Measurements from ENCODE around the gene TDRD12. TPM values are rescaled to one million over a fixed set of nuclear protein-coding genes. Genes with fewer than 3 reads are reported as not detected.
"Not testable (repeated sequence)": the region's sequence is repeated elsewhere in the genome, so short reads cannot be mapped to it uniquely, and the experiment has no call there.

TDRD12 gene
- total RNA-seq, 4 donors from 2014 or later: 0.39 to 2.4 (median 0.89) TPM; not detected in 1

DNA sequence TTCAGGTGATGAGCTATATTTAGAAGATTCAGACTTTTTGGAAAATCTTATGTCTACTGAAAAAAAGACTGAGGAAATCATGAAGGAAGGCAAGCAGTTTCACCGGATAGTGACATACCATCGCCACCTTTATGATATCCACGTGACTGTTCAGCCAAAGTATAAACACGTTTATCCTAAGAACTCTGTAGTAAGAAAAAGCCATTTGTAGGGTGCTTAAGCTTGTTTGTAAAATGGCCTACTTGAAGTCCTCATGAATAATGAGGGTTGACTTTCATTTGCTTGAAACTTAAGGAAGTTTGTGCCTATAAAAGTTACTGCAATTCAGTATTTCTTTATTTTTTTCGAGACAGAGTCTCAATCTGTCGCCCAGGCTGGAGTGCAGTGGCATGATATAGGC lies 7.8 kb upstream of the TDRD12 start:
- no peak overlapping the region for H3K4me3 ChIP-seq (replicated peaks in 1 of 3)
- WGBS, 2 donors: 85 to 86% methylated on average over 6 of the region's 6 CpGs
- H3K9me3 ChIP-seq: no peaks in the 10 kb centered on the region
- intact Hi-C loops (cut with DNase I): no loop called here
- TF ChIP-seq, protein P1, sequence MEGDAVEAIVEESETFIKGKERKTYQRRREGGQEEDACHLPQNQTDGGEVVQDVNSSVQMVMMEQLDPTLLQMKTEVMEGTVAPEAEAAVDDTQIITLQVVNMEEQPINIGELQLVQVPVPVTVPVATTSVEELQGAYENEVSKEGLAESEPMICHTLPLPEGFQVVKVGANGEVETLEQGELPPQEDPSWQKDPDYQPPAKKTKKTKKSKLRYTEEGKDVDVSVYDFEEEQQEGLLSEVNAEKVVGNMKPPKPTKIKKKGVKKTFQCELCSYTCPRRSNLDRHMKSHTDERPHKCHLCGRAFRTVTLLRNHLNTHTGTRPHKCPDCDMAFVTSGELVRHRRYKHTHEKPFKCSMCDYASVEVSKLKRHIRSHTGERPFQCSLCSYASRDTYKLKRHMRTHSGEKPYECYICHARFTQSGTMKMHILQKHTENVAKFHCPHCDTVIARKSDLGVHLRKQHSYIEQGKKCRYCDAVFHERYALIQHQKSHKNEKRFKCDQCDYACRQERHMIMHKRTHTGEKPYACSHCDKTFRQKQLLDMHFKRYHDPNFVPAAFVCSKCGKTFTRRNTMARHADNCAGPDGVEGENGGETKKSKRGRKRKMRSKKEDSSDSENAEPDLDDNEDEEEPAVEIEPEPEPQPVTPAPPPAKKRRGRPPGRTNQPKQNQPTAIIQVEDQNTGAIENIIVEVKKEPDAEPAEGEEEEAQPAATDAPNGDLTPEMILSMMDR (IDR thresholded peaks at IDR 0.05): no peak
- TF ChIP-seq POLR2A (IDR thresholded peaks at IDR 0.05): no peak
- no peaks in the 10 kb centered on the region for H3K27me3 ChIP-seq
- DNase-seq: no peak
- no peaks in the 10 kb centered on the region for H3K4me1 ChIP-seq
- no peak overlapping the region for H3K27ac ChIP-seq
- peaks cover 0 to 11% of the 10 kb centered on the region in 2 donors for H3K36me3 ChIP-seq

DNA sequence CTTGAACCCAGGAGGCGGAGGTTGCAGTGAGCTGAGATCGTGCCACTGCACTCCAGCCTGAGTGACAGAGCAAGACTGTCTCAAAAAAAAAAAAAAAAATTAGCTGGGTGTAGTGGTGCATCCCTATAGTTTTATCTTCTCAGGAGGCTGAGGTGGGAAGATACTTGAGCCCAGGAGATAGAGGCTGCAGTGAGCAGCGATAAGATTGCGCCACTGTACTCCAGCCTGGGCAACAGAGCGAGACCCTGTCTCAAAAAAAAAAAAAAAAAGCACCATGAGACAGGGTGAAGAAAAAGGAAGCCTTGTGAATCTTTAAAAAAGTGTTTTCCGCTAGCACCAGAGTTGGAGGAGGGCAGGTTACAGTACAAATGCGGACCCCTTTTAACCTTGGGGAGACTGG lies 3.4 kb upstream of the TDRD12 start:
- H3K27ac ChIP-seq; H3K27me3 ChIP-seq; intact Hi-C loops (cut with DNase I); H3K4me1 ChIP-seq; H3K9me3 ChIP-seq; H3K4me3 ChIP-seq (replicated peaks in 1 of 3); DNase-seq: not testable (repeated sequence)
- peaks cover 0 to 11% of the 10 kb centered on the region in 2 donors for H3K36me3 ChIP-seq
- 93 to 96% methylated on average over 7 of the region's 7 CpGs for WGBS, 2 donors

DNA sequence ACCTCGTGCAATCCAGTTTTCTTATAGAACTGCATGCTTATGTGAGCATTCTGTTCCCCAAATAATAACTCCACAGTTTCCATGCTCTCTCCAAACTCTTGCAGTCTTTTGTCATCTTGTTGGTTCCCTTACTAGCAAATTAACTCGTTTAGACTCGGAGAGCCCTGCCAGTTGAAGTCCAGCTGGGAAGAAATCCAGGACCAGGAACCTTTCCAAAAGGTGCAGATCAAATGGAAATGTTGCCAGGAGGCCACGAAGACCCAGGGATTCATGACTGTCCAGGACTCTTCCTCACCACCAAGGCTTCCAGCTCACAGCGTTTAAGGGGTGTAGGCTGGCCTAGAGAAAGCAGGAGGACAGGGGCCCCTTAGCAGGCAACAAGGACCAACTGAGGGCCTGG lies 2.1 kb upstream of the TDRD12 start:
- 48 to 57% methylated on average over 5 of the region's 5 CpGs for WGBS, 2 donors
- intact Hi-C loops (cut with DNase I): no loop called here

DNA sequence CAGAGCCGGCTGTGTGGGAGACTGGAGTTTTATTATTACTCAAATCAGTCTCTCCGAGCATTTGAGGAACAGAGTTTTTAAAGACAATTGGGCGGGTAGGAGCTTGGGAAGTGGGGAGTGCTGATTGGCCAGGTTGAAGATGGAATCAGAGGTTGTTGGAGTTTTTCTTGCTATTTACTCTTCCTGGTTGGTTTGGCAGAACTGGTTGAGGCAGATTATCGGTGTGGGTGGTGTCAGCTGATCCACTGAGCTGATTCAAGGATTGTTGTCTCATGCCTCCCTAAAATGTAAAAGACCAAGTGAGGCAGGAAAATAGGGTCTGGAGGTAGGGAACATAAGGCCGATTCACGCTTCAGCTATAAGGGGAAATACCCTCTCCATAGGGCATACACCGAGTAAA lies 1.3 kb upstream of the TDRD12 start:
- intact Hi-C loops (cut with DNase I): no loop called here
- no peak for DNase-seq

More for the DNA sequence above, 2.1 kb upstream of the TDRD12 start:
- TF ChIP-seq POLR2A (IDR thresholded peaks at IDR 0.05): no peak
- H3K27me3 ChIP-seq: no peaks in the 10 kb centered on the region
- DNase-seq: no peak
- peaks cover 0 to 7% of the 10 kb centered on the region in 2 donors for H3K36me3 ChIP-seq
- H3K9me3 ChIP-seq: no peaks in the 10 kb centered on the region
- no peak overlapping the region for H3K27ac ChIP-seq
- H3K4me3 ChIP-seq (replicated peaks in 1 of 3): no peak overlapping the region
- H3K4me1 ChIP-seq: no peaks in the 10 kb centered on the region

DNA sequence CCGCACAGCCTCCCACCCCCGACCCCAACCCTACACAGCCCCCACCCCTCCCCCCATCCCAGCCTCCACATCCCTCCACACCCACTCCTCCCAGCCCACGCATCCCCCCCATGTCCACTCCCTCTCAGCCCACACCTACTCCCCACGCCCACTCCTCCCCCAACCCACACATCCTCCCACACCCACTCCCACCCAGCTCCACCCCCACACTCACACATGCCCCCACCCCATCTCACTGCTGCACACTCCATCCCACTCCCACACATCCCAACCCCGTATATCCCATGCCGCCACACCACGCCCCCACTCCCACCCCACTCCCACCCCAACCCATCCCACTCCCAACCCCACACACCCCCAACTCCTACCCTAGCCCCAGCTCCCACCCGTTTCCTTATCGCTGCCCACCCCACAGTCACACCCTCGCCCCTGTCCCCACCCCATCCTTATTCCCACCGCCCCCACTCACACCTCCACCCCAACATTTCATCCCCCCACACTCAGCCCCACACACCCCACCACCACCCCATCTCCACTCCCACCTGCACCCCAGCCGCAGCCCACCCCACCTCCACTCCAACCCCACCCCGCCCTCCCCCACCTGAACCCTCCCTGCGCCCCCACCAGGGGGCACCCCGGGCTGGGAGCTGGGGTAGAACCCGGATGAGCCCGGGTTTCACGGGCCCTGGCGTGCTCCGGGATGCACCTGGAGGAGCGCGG lies 809 bp downstream of the TDRD12 start:
- Histone ChIP-seq H3K27me3 (no peaks in the 10 kb centered on the region), H3K4me1 (no peaks in the 10 kb centered on the region), H3K27ac (no peak overlapping the region), H3K4me3 (replicated peaks in 1 of 3) (no peak overlapping the region), H3K9me3 (no peaks in the 10 kb centered on the region), H3K36me3 (no peaks in the 10 kb centered on the region)
- intact Hi-C loops (cut with DNase I): no loop called here
- 94 to 96% methylated on average over 8 to 11 of the region's 22 CpGs for WGBS, 2 donors
- TF ChIP-seq POLR2A (IDR thresholded peaks at IDR 0.05): no peak
- TF ChIP-seq, protein P1 (IDR thresholded peaks at IDR 0.05): no peak
- DNase-seq: no peak

More for the DNA sequence above, 1.3 kb upstream of the TDRD12 start:
- TF ChIP-seq POLR2A (IDR thresholded peaks at IDR 0.05): no peak
- TF ChIP-seq, protein P1 (IDR thresholded peaks at IDR 0.05): no peak
- no peak overlapping the region for H3K27ac ChIP-seq
- no peaks in the 10 kb centered on the region for H3K4me1 ChIP-seq
- WGBS, 2 donors: 76 to 82% methylated on average over 7 of the region's 7 CpGs
- H3K4me3 ChIP-seq (replicated peaks in 1 of 3): no peak overlapping the region
- H3K9me3 ChIP-seq: no peaks in the 10 kb centered on the region
- H3K27me3 ChIP-seq: no peaks in the 10 kb centered on the region
- H3K36me3 ChIP-seq: peaks cover 0 to 5% of the 10 kb centered on the region in 2 donors

DNA sequence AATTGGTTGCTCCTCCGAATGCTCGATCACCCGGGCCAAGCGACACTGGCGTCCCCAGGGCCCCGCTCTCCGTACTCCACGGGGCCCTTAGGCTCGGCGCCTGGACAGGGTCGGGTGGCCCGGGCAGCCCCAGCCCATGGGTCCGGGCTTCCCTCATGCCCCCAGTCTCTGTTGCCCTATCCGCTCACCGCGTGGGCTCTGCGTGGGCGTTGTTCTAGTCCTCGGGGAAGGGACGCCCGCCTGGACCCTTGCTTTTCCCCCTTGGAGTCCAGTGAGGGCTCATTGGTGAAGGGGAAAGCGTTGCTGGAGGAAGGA lies 1.3 kb downstream of the TDRD12 start:
- no peak for DNase-seq
- Histone ChIP-seq H3K27me3 (no peaks in the 10 kb centered on the region), H3K4me1 (no peaks in the 10 kb centered on the region), H3K9me3 (no peaks in the 10 kb centered on the region), H3K4me3 (replicated peaks in 1 of 3) (no peak overlapping the region), H3K27ac (no peak overlapping the region), H3K36me3 (no peaks in the 10 kb centered on the region)
- TF ChIP-seq POLR2A (IDR thresholded peaks at IDR 0.05): no peak
- TF ChIP-seq, protein P1 (IDR thresholded peaks at IDR 0.05): no peak
- intact Hi-C loops (cut with DNase I): no loop called here
- 95 to 96% methylated on average over 20 to 22 of the region's 22 CpGs for WGBS, 2 donors

All from thyroid gland (tissue), 4 donors.